CD4-positive, alpha-beta T cell treated with Interleukin-1 beta for 1 hour (primary cell): ENCODE measurements around the gene ARHGAP26.

Source experiments
- DNase-seq, 2 donors: peaks; one replicate each; pipeline ENCODE4 v3.0.0-alpha.2; 2020 to 2022

The ARHGAP26 gene

DNA sequence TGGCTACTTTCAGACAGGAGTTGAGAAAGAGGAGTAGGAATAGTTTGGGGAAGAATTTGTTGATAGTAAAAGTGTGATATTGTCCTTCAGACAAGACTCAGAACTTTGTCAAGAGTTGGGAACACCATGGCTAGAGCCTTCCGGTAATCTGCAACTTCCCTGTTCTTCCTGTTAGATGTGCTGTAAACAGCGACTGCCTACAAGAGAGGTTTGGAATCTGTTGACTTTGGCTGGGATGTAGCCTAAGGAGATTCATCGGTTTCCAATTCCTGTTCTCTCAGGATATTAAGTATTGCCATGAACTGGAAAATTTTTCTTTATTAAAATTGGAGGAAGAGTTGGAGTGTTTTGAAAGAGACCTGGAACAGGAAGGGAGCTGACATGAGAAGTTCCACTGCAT lies 43.9 kb downstream of the ARHGAP26 start:
- DNase-seq = no peak

DNA sequence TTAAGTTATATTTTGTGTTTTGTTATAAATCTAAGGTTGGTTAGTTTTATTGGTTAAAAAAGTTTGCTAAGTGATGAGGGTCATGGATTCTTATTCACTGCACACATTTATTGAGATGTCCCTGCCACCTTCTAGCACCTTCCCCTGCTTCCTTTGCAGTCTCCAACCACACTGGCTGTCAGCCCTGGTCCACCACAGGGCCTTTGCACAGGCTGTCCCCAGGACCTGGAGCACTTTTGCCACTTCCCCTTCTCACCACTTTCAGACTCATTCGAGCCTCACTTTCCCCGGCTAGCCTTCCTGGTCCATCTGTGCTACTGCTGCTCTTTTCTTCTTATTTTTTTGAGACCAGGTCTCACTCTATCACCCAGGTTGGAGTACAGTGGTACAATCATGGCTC lies 45.3 kb downstream of the ARHGAP26 start:
- DNase-seq = no peak

- no peak for DNase-seq
Observed at GRCh38 chr5:142816531-142817430, 46.6 kb downstream of the ARHGAP26 start.

- DNase-seq = no peak
Observed at GRCh38 chr5:142817949-142818431, 47.8 kb downstream of the ARHGAP26 start.

- no peak for DNase-seq
Observed at GRCh38 chr5:142819292-142819691, 49.1 kb downstream of the ARHGAP26 start.

- no peak for DNase-seq
Observed at GRCh38 chr5:142819825-142820224, 49.6 kb downstream of the ARHGAP26 start.

DNA sequence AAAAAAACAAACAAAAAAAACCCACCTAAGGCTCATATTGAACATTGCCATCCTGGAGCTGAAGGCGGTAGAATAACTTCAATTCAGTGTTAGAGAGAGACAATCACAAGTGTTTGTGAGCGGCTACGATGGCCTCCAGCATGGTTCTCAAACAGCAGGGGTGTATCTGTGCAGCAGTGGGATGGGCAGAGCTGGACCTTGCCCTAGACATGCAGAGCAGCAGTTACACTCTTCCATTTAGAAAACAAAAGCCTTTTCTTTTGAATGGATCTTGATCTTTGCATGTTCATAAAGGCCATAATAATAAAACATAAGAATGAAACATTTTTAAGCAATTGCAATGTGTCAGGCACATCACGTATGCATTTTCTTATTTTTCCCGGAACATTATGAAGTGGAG lies 50.3 kb downstream of the ARHGAP26 start:
- no peak for DNase-seq

DNA sequence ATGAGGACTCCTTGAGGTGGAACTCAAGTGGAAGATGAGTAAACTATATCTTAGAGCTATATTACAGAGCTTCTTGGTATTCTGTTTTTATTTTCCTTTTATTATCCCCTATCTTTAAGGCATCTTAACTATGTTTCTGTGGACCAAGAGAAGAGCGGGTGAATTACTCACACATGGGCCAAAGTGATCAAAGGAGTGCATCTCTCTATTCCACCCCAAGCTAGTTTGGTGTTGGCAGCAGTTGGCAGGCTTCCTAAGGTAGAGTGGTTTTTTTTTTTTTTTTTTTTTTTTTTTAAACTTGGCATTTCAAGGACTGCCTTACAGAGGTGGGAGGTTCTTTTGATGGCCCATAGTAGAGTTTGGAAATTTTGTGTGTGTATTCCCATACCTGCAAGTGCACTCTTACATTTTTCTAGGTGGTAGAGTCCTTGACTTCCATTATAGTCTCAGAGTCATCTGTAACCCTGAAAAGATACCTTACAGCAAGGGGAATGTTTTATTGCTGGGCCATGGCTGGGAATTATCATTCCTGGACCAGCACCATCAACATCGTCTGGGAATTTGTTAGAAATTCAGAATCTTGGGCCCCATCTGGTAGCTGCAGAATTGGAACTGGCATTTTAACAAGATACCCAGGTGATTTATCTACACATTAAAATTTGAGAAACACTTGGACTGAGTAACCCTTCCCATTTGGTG lies 51.0 kb downstream of the ARHGAP26 start:
- no peak for DNase-seq

GRCh38 chr5:142821733-142822487 lies 51.7 kb downstream of the ARHGAP26 start:
- no peak for DNase-seq

GRCh38 chr5:142823126-142823525 lies 52.9 kb downstream of the ARHGAP26 start:
- DNase-seq = no peak

- no peak for DNase-seq
Observed at GRCh38 chr5:142823806-142824205, 53.6 kb downstream of the ARHGAP26 start.

- DNase-seq = no peak
Observed at GRCh38 chr5:142824391-142824790, 54.2 kb downstream of the ARHGAP26 start.

DNA sequence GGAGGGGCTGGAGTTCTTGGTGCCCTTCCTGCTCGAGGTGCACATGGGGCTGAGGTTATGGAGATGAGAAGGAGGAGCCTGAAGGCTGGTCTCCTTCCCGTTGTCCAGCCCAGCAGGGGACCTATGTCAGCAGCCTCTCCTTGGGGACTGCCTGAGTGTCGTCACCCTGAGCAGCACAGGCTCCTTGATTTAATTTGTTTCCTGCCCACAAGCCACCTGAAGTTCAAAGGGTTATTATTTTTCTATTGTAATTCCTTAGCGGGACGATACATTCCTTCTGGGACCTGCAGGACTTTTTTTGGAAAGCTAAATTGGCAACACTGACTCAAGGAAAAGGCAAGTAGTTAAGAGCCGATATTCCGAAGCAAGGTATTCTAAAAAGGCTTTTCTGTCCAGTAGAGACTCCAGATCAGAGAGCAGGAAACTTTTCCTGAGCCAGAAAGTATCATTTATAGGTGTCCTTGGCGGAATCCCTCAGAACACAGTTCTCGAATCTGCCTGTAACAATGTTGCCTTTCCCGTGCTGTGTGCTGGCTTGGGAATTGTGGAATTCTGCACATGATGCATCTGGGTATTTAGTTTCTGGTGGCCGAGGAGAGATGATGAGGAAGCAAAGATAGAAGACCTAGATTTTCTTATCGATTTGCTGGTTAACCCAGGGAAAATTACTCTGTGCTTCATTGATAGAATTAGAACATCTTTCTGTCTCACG lies 55.4 kb downstream of the ARHGAP26 start:
- no peak for DNase-seq

- no peak for DNase-seq
Observed at GRCh38 chr5:142826093-142826492, 55.9 kb downstream of the ARHGAP26 start.

DNA sequence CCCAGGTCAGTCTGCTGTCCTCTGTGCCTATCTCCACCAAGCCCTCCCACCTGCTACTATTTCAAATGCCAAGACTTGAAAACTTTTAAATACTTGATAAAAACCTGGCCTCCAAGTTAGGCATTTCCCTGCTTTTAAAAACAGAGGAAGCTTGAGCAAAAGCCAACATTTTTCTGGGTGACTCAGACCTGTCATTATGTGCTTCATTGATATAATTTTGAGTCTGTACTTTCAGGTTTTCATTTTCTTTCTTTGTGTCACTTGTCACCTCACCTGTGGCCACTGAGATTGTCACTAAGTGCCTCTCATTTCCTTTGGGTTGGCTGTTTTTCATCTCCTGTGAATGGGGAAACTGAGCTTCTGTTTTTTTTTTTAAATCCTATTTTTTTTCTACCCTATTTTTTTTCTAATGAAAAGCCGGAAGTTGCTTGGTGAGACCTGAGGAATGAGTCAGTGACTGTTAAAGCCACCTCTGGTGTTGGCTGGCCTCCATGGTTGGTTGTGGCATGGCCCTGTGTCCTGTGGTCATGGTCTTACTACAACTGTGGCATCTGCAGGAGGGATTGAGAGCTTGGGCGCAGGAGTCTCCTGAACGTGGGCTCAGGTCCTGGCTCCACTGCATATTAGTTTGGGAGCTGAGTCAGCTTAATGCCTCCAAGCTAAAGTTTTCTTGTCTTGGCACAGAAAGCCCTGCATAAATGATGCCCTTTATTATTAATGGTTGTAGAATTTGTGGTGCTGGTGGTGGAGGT lies 56.7 kb downstream of the ARHGAP26 start:
- DNase-seq = peak; percentile 18 to 32

GRCh38 chr5:142827934-142828576 lies 57.9 kb downstream of the ARHGAP26 start:
- DNase-seq = no peak

- no peak for DNase-seq
Observed at GRCh38 chr5:142828797-142829535, 58.8 kb downstream of the ARHGAP26 start.

DNA sequence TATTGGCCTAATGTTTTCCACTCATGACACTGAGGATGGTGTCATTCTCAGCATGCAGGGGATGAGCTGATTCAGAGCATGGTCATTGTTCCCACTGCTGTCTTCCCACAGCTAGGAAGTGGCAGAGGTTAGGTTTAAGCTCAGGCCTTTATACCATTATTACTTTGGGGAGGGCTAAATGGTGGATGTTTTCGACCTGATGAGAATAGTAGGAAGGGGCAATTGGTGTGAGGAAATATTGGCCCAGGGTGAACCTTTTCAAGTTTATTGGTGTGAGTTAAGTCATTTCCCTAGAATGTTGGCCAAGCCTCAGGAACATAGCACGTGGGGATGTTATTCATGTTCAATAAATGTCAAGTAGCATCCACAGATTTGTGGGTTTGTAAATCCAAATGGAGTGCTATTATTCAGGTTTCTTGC lies 59.6 kb downstream of the ARHGAP26 start:
- DNase-seq = no peak

DNA sequence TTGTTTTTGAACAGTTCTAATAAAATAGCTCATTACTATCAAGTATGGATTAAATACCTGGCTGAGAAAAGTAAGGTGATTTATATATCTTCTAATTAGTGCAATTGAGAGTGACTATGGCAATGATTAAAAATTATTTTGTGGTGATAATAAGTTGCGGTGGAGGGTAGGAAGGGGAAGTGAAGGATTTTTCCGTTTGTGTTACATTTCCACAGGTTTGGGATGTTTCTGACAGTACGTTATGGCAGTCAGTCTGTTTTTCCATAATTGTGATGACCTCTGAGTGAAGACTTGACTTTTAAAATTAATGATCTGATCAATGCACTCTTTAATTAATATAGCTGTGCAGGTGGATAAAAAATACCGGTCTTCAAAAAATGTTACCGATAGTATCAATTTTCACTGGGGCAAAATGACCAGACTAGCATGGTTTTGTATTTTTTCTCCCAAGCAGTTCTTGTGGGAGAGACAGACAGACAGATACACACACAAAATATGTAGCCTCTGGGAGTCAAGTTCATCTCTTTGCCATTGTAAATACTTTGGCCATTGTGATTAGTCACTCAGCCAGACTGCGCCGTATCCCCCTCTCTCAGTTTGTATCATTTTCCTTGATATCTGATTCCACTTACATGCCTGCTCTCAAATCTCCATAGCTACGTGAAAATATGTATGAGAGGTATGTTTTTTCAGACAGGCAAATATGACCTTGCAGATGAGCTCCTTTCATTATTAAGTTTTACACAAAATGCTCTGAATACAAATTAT lies 60.2 kb downstream of the ARHGAP26 start:
- DNase-seq = no peak

- DNase-seq = no peak
Observed at GRCh38 chr5:142831009-142831383, 60.8 kb downstream of the ARHGAP26 start.
